Keratinocyte (primary cell): ENCODE measurements around the gene NTN1. TPM values are rescaled to one million over a fixed set of nuclear protein-coding genes. Genes with fewer than 3 reads are reported as not detected.

Source experiments
- DNase-seq: peaks from one replicate; pipeline ENCODE4 v3.0.0-alpha.2; 2011; ENCODE audit warnings: low read depth, missing footprints, low spot score
- FAIRE-seq: peaks from 2 replicates; lab custom pipeline; 2011; peaks lifted over from hg19 to GRCh38; lab: Jason Lieb, UNC
- H2AFZ ChIP-seq: 2 replicates; pipeline ENCODE4 v1.6.0; 2012; ENCODE audit warnings: low read length, control low read depth, inconsistent platforms; ENCODE audit not compliant: control insufficient read depth
- H3K27ac ChIP-seq: 2 replicates; pipeline ENCODE4 v1.5.1; 2011; ENCODE audit warnings: low read length; ENCODE audit not compliant: control insufficient read depth, insufficient read depth
- H3K27me3 ChIP-seq: 3 replicates; pipeline ENCODE4 v1.6.0; 2011; ENCODE audit warnings: low read length; ENCODE audit not compliant: control insufficient read depth, insufficient read depth; ENCODE audit errors: extremely low read depth
- H3K36me3 ChIP-seq, 2 experiments: 2 replicates in 1 of 2; 3 replicates in 1 of 2; pipeline ENCODE4 v1.5.1; 2011; ENCODE audit warnings: low read length in 2 of 2, mild to moderate bottlenecking in 1 of 2; ENCODE audit not compliant: control insufficient read depth in 2 of 2, insufficient read depth in 2 of 2; ENCODE audit errors: extremely low read depth in 1 of 2
- H3K4me1 ChIP-seq: 3 replicates; pipeline ENCODE4 v1.5.1; 2011; ENCODE audit warnings: low read length; ENCODE audit not compliant: control insufficient read depth, insufficient read depth; ENCODE audit errors: extremely low read depth
- H3K4me2 ChIP-seq: 3 replicates; pipeline ENCODE4 v1.6.0; 2011; ENCODE audit warnings: low read depth, low read length; ENCODE audit not compliant: control insufficient read depth, insufficient read depth; ENCODE audit errors: extremely low read depth
- H3K4me3 ChIP-seq, 3 experiments: fragments of 200-600 bp in 1 of 3; sonication (generic) in 1 of 3; 2 replicates in 2 of 3; 3 replicates in 1 of 3; pipeline ENCODE4 v1.5.1; 2011 to 2016; ENCODE audit warnings: low read length in 3 of 3, mild to moderate bottlenecking in 3 of 3, control low read depth in 2 of 3, inconsistent platforms in 1 of 3, low read depth in 1 of 3, mixed read lengths in 1 of 3, mixed run types in 1 of 3, moderate library complexity in 1 of 3; ENCODE audit not compliant: control insufficient read depth in 2 of 3, insufficient read depth in 2 of 3; ENCODE audit errors: extremely low read depth in 1 of 3
- H3K79me2 ChIP-seq: 2 replicates; pipeline ENCODE4 v1.6.0; 2012; ENCODE audit warnings: low read length; ENCODE audit not compliant: control insufficient read depth, insufficient read depth
- H3K9ac ChIP-seq: 3 replicates; pipeline ENCODE4 v1.6.0; 2011; ENCODE audit warnings: low read length; ENCODE audit not compliant: control insufficient read depth, insufficient read depth; ENCODE audit errors: extremely low read depth
- H3K9me1 ChIP-seq: 3 replicates; pipeline ENCODE4 v1.6.0; 2011; ENCODE audit warnings: low read length; ENCODE audit not compliant: control insufficient read depth, insufficient read depth; ENCODE audit errors: extremely low read depth
- H3K9me3 ChIP-seq: 2 replicates; pipeline ENCODE4 v1.5.1; 2012; ENCODE audit warnings: low read depth, low read length; ENCODE audit not compliant: control insufficient read depth
- H4K20me1 ChIP-seq: 3 replicates; pipeline ENCODE4 v1.6.0; 2011; ENCODE audit warnings: low read length; ENCODE audit not compliant: control insufficient read depth, insufficient read depth; ENCODE audit errors: extremely low read depth
- CTCF ChIP-seq, 3 experiments: IDR thresholded peaks in 1 of 3; conservative IDR thresholded peaks in 1 of 3; optimal IDR thresholded peaks in 1 of 3; 2 replicates in 2 of 3; 3 replicates in 1 of 3; pipeline versions ENCODE3 to v1.5.1; 2011; ENCODE audit warnings: low read length in 3 of 3, mild to moderate bottlenecking in 3 of 3, moderate library complexity in 2 of 3, control low read depth in 1 of 3, inconsistent platforms in 1 of 3; ENCODE audit not compliant: insufficient read depth in 2 of 3; ENCODE audit errors: extremely low read depth in 1 of 3
- EZH2 ChIP-seq: IDR thresholded peaks from one replicate; pipeline ENCODE4 v1.6.1; 2012; ENCODE audit warnings: inconsistent platforms, mild to moderate bottlenecking, low read length, moderate library complexity
- dilution Hi-C: fragments of 300-500 bp; cut with MboI; formaldehyde crosslinking; loops from one replicate; pipeline ENCODE4 v1.7.0; 2020; ENCODE audit warnings: low sequenced_read_pairs; ENCODE audit not compliant: extremely low pct_ligation_motif_present
- polyA plus RNA-seq, 5 experiments: library from polyadenylated mRNA; depleted of rRNA in 3 of 5; stranded (reverse) in 3 of 5; stranded (forward) in 1 of 5; unstranded in 1 of 5; fragments of >200 nt; gene quantifications; 1 replicate in 1 of 5; 2 replicates in 3 of 5; 3 replicates in 1 of 5; pipeline versions ENCODE4 v1.2.1 to v1.2.3, GENCODE V29; 2011 to 2012; ENCODE audit warnings: missing spikeins in 2 of 5, low read depth in 1 of 5, low replicate concordance in 1 of 5

NTN1 gene
- polyA plus RNA-seq, 1 donor (not counting 4 experiments of a cell fraction or from before 2014, with no cell fraction given): 0.10 TPM

DNA sequence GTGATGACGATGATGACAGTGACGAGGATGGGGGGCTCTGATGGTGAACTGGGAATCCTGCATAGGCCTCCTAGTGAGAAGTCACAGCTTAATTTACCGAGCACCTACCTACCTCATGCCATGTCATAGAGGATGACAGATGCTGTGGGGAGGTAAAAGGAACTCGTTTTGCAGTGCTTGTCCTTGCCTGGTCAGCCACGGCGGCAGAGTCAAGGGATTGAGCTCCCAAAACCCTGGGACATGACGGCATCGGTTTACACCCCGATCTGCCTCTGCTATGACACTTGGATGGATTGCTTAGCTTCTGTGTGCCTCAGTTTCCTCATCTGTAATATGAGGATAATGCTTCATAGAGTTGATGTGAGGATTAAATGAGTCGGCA lies 103.2 kb downstream of the NTN1 start:
- FAIRE-seq (no peak), DNase-seq (no peak)
- H3K4me1 ChIP-seq: no peaks in the 10 kb centered on the region
- no peak overlapping the region for H3K27ac ChIP-seq
- no peak overlapping the region for H3K9ac ChIP-seq
- H3K4me2 ChIP-seq: no peak overlapping the region
- H3K27me3 ChIP-seq: no peaks in the 10 kb centered on the region
- H4K20me1 ChIP-seq: no peaks in the 10 kb centered on the region
- dilution Hi-C loops: no loop called here
- H3K4me3 ChIP-seq: no peak overlapping the region
- H3K9me1 ChIP-seq: no peaks in the 10 kb centered on the region
- H3K36me3 ChIP-seq: no peaks in the 10 kb centered on the region
- H2AFZ ChIP-seq: no peak overlapping the region
- TF ChIP-seq EZH2 (no peak), CTCF (optimal IDR thresholded peaks at IDR 0.05 in 1 of 3, IDR thresholded peaks at IDR 0.05 in 1 of 3, conservative IDR thresholded peaks at IDR 0.05 in 1 of 3; ENCODE audit: extremely low read depth in 1 of 3, insufficient read depth in 2 of 3, low read length in 3 of 3) (no peak)
- H3K79me2 ChIP-seq: no peaks in the 10 kb centered on the region
- no peaks in the 10 kb centered on the region for H3K9me3 ChIP-seq

- Histone ChIP-seq H3K9me1 (no peaks in the 10 kb centered on the region), H3K9me3 (no peaks in the 10 kb centered on the region), H2AFZ (no peak overlapping the region), H3K27ac (no peak overlapping the region), H3K4me3 (no peak overlapping the region), H3K4me2 (no peak overlapping the region), H3K27me3 (no peaks in the 10 kb centered on the region), H3K36me3 (no peaks in the 10 kb centered on the region), H3K4me1 (no peaks in the 10 kb centered on the region), H3K9ac (no peak overlapping the region), H4K20me1 (no peaks in the 10 kb centered on the region), H3K79me2 (no peaks in the 10 kb centered on the region)
- no peak for DNase-seq
- dilution Hi-C loops: no loop called here
- no peak for TF ChIP-seq EZH2
- TF ChIP-seq CTCF (optimal IDR thresholded peaks at IDR 0.05 in 1 of 3, IDR thresholded peaks at IDR 0.05 in 1 of 3, conservative IDR thresholded peaks at IDR 0.05 in 1 of 3; ENCODE audit: extremely low read depth in 1 of 3, insufficient read depth in 2 of 3, low read length in 3 of 3): no peak
- FAIRE-seq: no peak
These were observed 104.4 kb downstream of the NTN1 start for GRCh38 chr17:9125722-9126121.
